Measurements from ENCODE around the gene ORMDL3.

GRCh38 chr17:39935909-39936308 lies 8.5 kb upstream of the ORMDL3 start:
- TF ChIP-seq POLR2A (IDR thresholded peaks at IDR 0.05), result no peak
- no peak for TF ChIP-seq CTCF (IDR thresholded peaks at IDR 0.05)
- TF ChIP-seq POLR2AphosphoS5 (IDR thresholded peaks at IDR 0.05; ENCODE audit: insufficient read depth in 1 of 2, low read depth in 1 of 2), result no peak

Data from vagina (tissue), 2 donors.